Measurements from ENCODE around the gene PHYHIPL. TPM values are rescaled to one million over a fixed set of nuclear protein-coding genes. Genes with fewer than 3 reads are reported as not detected.

The PHYHIPL gene
- total and polyA plus RNA-seq, 9 donors: 0.11 to 3.7 (median 0.55) TPM; not detected in 2

DNA sequence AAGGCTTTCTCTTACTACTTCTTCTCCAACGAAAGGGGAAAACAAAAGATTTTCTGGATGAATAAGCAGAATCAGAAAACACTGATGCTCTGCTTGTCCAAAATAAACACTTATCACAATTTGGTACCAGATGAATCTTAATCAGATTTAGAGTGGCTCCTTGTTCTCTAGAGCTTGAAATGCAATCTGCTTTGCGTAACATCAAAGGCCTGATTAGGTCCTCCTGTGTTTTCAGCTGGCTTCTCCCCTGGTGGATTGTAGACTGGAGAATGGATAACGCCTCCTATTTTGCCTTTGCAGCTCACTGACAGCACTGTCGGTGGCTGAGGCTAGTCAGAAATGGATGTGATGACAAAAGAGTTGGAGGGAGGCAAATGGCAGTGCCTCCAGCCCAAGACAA, 94.7 kb downstream of the PHYHIPL start:
- H3K27ac ChIP-seq: no peak overlapping the region
- no peak overlapping the region for H3K4me3 ChIP-seq
- H3K4me1 ChIP-seq (ENCODE audit: insufficient read depth): peaks cover 2% of the 10 kb centered on the region
- H3K27me3 ChIP-seq: no peaks in the 10 kb centered on the region
- H3K9me3 ChIP-seq: no peaks in the 10 kb centered on the region
- H3K36me3 ChIP-seq: no peaks in the 10 kb centered on the region
- TF ChIP-seq POLR2A (IDR thresholded peaks at IDR 0.05) (no peak), EP300 (IDR thresholded peaks at IDR 0.05) (no peak)
- TF ChIP-seq, protein P1, sequence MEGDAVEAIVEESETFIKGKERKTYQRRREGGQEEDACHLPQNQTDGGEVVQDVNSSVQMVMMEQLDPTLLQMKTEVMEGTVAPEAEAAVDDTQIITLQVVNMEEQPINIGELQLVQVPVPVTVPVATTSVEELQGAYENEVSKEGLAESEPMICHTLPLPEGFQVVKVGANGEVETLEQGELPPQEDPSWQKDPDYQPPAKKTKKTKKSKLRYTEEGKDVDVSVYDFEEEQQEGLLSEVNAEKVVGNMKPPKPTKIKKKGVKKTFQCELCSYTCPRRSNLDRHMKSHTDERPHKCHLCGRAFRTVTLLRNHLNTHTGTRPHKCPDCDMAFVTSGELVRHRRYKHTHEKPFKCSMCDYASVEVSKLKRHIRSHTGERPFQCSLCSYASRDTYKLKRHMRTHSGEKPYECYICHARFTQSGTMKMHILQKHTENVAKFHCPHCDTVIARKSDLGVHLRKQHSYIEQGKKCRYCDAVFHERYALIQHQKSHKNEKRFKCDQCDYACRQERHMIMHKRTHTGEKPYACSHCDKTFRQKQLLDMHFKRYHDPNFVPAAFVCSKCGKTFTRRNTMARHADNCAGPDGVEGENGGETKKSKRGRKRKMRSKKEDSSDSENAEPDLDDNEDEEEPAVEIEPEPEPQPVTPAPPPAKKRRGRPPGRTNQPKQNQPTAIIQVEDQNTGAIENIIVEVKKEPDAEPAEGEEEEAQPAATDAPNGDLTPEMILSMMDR (IDR thresholded peaks at IDR 0.05): no peak
- WGBS, 3 donors: 83 to 88% (median 85%) methylated on average over 4 of the region's 4 CpGs
- no peak for DNase-seq
- intact Hi-C loops (cut with DNase I): no loop called here

DNA sequence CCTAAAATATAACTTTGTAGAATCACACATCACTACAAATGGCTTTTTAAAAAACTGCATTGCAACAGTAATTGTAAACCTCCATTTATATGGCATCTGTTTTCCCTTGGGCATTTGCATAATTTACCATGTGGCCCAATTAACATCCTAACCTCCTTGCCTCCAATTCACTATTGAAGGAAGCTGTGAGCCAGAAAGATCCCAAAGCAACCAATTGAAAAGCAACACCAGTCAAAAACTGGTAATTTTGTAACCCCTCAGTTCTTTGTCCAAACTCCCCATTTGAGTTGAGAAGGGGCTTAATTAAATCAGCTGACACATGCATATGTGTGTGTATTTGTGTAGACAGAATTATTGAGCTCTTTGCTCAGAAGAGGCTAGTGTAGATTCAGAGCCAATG, 95.6 kb downstream of the PHYHIPL start:
- intact Hi-C loops (cut with DNase I): no loop called here
- Histone ChIP-seq H3K36me3 (no peaks in the 10 kb centered on the region), H3K27ac (no peak overlapping the region), H3K4me1 (ENCODE audit: insufficient read depth) (peaks cover 2% of the 10 kb centered on the region), H3K4me3 (no peak overlapping the region), H3K9me3 (no peaks in the 10 kb centered on the region), H3K27me3 (no peaks in the 10 kb centered on the region)
- DNase-seq: no peak
- TF ChIP-seq POLR2A (IDR thresholded peaks at IDR 0.05) (no peak), EP300 (IDR thresholded peaks at IDR 0.05) (no peak)
- TF ChIP-seq, protein P1 (IDR thresholded peaks at IDR 0.05): no peak

DNA sequence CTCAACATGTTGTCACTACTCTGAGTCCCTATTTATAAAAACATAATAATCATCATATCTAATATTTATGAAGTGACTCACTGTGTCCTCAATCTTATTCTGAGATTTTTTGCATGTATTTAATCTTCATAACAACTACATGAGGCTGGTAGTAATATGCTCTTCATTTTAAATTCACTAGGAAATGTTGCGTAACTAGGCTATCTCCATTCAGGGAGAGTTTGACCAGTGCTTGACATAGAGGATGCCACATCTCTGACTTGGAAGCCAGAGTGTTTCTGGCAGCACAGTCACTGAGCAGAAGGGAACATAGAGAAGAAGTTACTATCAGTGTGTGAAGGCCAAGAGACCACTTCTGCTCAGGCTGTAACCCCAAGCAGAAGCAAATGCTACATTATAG, 97.0 kb downstream of the PHYHIPL start:
- Histone ChIP-seq H3K27me3 (no peaks in the 10 kb centered on the region), H3K36me3 (no peaks in the 10 kb centered on the region), H3K4me3 (no peak overlapping the region), H3K9me3 (no peaks in the 10 kb centered on the region), H3K27ac (no peak overlapping the region), H3K4me1 (ENCODE audit: insufficient read depth) (peaks cover 2% of the 10 kb centered on the region)
- TF ChIP-seq EP300 (IDR thresholded peaks at IDR 0.05): no peak
- TF ChIP-seq, protein P1 (IDR thresholded peaks at IDR 0.05): no peak
- TF ChIP-seq POLR2A (IDR thresholded peaks at IDR 0.05): no peak
- intact Hi-C loops (cut with DNase I): no loop called here
- DNase-seq: no peak
- WGBS, 3 donors: 93 to 96% (median 95%) methylated on average over 1 of the region's 1 CpG

DNA sequence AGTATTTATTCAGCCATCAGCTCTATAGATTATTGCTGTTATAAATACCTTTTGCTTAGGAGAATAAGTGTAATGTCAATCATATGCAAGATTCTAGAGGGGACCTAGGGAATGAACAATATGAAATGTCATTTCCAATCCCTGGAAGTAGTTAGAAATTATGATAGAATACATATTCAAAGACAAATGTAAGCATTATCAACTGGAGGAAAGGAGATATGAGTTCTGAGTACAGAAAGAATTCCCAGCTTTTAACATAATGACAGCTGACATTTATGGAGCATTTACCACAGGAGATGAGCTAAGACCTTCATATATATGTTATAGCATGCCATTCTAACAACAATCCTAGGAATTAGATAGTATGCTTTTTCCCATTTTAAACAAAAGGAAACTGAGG, 99.7 kb downstream of the PHYHIPL start:
- no peak overlapping the region for H3K27ac ChIP-seq
- no peak overlapping the region for H3K4me3 ChIP-seq
- no peaks in the 10 kb centered on the region for H3K27me3 ChIP-seq
- H3K36me3 ChIP-seq: no peaks in the 10 kb centered on the region
- intact Hi-C loops (cut with DNase I): no loop called here
- no peak for DNase-seq
- TF ChIP-seq EP300 (IDR thresholded peaks at IDR 0.05) (no peak), POLR2A (IDR thresholded peaks at IDR 0.05) (no peak)
- TF ChIP-seq, protein P1 (IDR thresholded peaks at IDR 0.05): no peak
- H3K4me1 ChIP-seq (ENCODE audit: insufficient read depth): no peaks in the 10 kb centered on the region
- no peaks in the 10 kb centered on the region for H3K9me3 ChIP-seq

DNA sequence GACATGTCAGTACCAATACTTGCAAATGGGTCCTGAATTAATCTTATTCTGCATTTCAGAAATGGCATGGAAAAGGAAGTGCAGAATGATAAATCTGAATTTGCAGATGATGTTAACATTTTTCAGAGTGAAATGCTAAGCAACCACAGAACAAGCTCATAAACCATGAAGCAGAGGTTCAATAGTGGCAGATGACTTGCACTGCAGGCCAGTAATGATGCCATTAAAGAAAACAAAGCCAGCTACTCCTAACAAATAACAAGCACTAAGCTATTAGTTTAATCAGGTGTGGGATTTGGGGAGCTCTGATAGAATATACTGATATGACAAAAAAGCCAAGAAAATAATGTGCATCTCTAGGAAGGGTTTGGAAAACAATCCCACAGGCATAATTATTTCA, 100.5 kb downstream of the PHYHIPL start:
- Histone ChIP-seq H3K36me3 (no peaks in the 10 kb centered on the region), H3K4me3 (no peak overlapping the region), H3K27ac (no peak overlapping the region), H3K27me3 (no peaks in the 10 kb centered on the region), H3K4me1 (ENCODE audit: insufficient read depth) (no peaks in the 10 kb centered on the region), H3K9me3 (no peaks in the 10 kb centered on the region)
- TF ChIP-seq EP300 (IDR thresholded peaks at IDR 0.05) (no peak), POLR2A (IDR thresholded peaks at IDR 0.05) (no peak)
- TF ChIP-seq, protein P1 (IDR thresholded peaks at IDR 0.05): no peak
- intact Hi-C loops (cut with DNase I): no loop called here
- no peak for DNase-seq
